GM19240 (cell line): ENCODE results near the gene ERI3.

Source experiments
- DNase-seq: peaks from one replicate; pipeline ENCODE4 v3.0.0; 2011; ENCODE audit warnings: low spot score; ENCODE audit not compliant: insufficient read length

Gene ERI3

GRCh38 chr1:44262414-44262813, 92.6 kb downstream of the ERI3 start:
- DNase-seq: no peak

DNA sequence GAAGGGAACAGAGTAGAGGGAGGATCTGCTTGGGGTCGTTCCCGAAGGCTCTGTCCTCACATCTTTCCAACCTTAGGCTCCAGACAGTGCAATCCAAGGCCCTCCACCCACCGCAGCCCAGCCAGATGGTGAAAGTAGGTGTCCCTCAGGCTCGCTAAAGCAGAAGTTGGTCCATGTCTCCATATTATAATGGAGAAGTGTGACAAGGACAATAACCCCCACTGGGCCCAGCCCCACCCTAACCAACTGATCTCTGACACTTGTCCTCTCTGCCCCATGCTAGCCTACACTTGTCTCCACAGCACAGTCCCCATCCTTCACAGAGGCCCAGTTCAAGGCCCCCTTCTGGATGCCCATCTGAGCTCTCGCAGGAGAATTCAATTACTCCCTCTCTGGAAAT, 93.1 kb downstream of the ERI3 start:
- no peak for DNase-seq

DNA sequence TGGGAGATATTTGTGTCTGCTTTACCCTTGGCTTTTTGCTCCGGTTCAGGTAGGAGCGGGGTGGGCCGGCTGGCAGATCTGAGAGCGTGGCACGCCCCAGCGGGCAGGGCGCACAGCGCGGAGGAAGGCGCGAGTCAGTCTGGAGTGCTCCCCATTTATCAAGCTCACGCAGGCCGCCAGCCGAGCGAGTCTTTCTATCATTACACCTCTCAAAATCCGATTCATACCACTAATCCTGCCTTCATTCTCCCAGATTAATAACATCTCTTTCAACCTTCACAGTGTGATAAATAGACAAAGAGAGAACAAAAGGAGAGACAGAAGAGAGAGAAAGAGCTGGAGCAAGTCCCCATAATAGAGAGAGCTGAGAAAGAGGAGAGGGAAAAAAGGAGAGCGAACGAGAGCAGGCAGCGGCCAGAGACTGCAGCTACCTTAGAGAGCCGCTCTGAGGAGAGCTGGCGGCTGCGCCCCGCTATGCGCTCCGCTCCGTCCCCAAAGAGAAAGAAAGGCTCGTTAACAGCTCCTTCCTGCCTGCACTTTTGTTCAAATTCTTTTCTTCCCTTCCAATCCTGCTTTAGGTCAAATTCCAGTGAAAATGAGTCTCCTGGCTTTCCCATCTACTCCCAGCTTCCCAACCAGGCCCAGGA, 93.8 kb downstream of the ERI3 start:
- DNase-seq: no peak

- no peak for DNase-seq
These were observed 94.3 kb downstream of the ERI3 start for GRCh38 chr1:44260792-44261170.

DNA sequence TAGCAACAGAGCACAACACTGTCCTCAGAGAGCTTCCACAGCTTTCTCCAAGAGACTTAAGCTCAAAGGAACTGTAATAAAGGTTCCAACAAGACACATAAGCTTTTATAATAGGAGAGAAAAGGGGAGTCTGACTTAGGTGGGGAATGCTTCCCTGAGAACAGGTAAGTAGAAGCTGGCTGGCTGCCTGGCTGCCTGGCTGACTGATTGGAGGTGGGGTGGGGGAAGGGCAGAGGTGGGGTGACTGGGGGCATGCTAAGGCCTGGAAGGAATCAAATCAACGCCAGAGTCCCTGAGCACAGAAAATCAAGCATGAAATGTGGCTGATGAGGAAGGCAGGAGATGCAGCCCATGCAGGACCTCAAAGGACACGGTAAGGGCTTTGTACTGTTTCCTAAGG, 96.0 kb downstream of the ERI3 start:
- DNase-seq: no peak

GRCh38 chr1:44256762-44257554, 98.1 kb downstream of the ERI3 start:
- no peak for DNase-seq

DNA sequence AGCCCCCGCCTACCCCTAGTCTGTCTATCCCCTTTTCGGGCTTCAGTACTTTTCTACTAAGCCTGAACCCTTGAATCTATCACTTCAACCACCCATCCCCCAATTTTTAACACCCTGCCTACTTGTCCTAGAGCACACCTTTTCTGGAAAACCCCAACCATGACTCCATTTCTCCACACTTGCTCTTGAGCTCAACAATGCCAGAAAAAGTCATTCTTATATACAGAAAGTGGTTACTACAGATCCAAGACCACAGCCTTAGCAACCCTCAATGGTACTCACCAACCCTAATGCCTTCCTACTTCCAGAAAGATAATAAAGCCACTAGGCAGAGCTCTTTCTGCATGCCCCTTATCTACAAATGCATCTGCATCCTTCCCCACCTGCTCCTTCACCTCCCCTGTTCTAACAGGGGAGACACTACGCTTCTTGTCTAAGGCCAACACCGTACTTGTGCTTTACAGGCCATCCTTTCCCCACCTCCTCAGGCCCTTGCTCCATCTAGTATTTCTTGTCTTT, 100.6 kb downstream of the ERI3 start:
- no peak for DNase-seq

GRCh38 chr1:44251989-44252671, 102.9 kb downstream of the ERI3 start:
- DNase-seq: no peak

DNA sequence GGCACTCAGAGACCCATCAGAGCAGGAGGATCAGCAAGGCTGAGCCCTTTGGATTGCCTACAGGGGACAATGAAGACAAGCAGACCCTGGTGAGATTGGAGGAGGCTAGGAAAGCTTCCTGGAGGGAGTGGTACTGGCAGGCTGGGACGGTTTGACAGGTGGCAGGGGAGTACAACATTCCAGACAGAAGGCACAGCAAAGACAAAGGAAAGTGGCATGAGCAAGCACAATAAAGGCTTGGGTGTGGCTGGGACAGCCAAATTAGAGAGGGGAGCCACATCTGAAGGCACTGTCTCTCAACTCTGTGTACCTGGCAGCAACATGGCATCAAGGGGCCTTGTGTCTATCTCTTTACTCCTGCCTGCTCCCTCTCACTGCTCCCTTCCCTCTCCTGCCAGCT, 103.6 kb downstream of the ERI3 start:
- DNase-seq: no peak

- no peak for DNase-seq
These were observed 104.8 kb downstream of the ERI3 start for GRCh38 chr1:44250068-44250781.

- DNase-seq: no peak
These were observed 105.5 kb downstream of the ERI3 start for GRCh38 chr1:44249543-44249942.

GRCh38 chr1:44246806-44247205, 108.3 kb downstream of the ERI3 start:
- DNase-seq: no peak

GRCh38 chr1:44244986-44245385, 110.1 kb downstream of the ERI3 start:
- DNase-seq: no peak

DNA sequence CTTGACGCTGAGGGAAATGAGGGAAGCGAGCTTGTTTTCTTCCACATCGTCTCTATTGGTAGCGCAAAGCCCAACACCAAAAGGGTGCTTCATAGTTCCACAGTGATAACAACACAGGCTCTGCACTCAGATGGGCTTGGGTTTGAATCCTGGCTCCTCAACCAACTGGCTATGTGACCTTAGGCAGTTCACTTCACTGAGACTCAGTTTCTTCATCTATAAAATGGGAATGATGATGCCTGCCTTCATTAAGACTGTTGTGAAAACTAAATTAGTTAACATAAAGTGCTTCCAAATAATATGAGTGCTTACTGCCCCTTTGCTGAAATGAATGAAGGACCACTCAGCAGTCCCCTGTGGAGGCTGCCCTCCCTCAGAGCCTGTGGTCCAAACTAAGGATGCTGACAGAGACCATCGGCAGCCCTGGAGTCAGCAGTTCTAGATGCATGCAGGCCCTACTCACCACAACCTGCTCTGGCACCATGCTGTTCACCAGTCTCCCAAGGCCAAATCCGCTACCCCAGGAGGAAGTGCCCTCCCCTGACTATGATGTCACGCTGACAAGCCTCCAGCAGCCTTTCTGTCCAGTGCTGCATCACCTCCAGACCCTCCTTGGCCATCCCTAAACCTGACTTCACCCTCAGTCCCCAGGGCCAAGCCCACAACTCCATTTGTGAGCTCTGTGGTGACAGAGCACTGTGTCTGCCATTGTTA, 111.1 kb downstream of the ERI3 start:
- DNase-seq: no peak

- no peak for DNase-seq
These were observed 112.3 kb downstream of the ERI3 start for GRCh38 chr1:44242746-44243145.

GRCh38 chr1:44240802-44241671, 114.0 kb downstream of the ERI3 start:
- DNase-seq: no peak

DNA sequence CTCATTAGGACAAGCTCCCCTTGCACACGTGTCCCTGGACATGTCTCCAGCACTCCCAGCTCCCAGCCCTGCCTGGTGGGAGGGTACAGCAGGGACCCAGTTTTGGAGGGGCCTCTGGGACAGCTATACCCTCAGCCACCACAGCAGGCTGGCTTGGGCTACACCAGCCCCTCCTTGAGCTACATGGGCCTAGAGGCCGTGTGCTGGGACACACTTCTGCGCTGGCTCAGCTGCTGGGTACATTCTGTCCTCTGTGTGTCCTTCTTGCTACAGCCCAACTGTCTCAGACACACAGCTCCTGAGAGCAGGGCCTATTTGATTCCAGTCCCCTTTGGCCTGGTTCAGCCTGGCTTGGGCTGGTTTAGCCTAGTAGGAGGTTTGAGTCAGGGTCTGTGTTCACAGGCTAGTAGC, 115.1 kb downstream of the ERI3 start:
- no peak for DNase-seq

DNA sequence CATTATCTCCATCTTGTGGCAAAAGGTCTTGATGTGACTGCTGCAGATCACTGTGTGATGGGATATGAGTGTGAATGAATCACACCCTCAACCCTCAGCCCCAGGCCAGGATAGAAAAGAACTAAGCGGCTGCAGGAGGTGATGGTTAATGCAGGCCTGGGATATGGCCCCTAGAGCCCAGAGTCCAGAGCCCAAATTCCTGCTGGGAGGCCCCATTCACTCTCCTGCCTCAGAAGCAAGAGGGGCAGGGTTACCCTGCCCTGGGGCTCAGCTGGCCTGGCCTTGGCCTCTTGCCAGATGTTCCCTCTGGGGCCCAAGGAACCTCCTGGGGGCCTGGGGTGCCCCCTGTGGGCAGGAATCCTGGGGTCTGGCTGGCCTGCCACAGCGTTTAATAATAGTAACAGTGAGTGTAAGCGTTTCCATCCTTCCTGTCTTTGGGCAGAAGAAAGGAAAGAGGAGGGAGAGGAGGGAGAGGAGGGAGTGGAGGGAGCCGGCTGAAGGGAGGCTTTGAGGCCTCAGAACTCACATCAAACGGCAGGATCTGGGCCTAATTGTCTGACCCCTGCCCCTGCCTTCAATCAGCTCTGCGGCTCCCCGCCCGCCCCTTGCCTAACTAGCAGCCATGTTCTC, 115.6 kb downstream of the ERI3 start:
- DNase-seq: no peak

DNA sequence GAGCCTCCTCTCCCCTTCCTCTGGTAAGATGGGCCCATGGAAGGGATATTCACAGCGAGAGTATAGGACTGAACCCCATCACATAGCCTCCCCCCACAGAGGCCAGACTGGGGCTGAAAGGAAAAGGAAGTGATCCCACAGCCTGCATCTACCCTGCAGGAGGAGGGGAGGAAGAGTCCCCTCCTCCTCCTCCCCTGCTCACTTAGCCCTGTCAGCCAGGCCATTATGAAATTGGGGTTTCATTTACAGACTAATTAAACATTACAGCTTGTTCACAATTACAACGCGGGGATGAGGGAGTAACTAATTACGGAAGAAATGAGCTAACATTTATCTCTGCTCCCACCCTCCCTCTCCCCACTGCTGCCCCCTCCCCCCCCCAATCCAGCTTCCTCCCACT, 116.4 kb downstream of the ERI3 start:
- DNase-seq: no peak
